Choroid plexus epithelial cell (primary cell): Measurements from ENCODE around the gene TYW1.
"Not testable (repeated sequence)": the region's sequence is repeated elsewhere in the genome, so short reads cannot be mapped to it uniquely, and the experiment has no call there.

Experiments used
- DNase-seq: peaks from one replicate; pipeline ENCODE4 v3.0.0-alpha.2; 2010; ENCODE audit warnings: low read depth
- H3K4me3 ChIP-seq: 2 replicates; pipeline ENCODE4 v1.5.1; 2011; ENCODE audit warnings: low read depth, mild to moderate bottlenecking, control low read depth, low read length, moderate library complexity
- CTCF ChIP-seq: conservative IDR thresholded peaks from 2 replicates; pipeline ENCODE4 v1.5.1; 2011; ENCODE audit warnings: low read depth, mild to moderate bottlenecking, control low read depth, inconsistent platforms, low read length, moderate library complexity

TYW1 gene

GRCh38 chr7:67206452-67206851 lies 209.8 kb downstream of the TYW1 start:
- no peak for DNase-seq
- no peak overlapping the region for H3K4me3 ChIP-seq
- no peak for TF ChIP-seq CTCF

- H3K4me3 ChIP-seq, DNase-seq: not testable (repeated sequence)
These were observed 212.0 kb downstream of the TYW1 start for GRCh38 chr7:67208656-67209055.

GRCh38 chr7:67209256-67209655 lies 212.6 kb downstream of the TYW1 start:
- no peak for DNase-seq
- no peak for TF ChIP-seq CTCF
- H3K4me3 ChIP-seq: no peak overlapping the region

GRCh38 chr7:67210567-67210966 lies 213.9 kb downstream of the TYW1 start:
- H3K4me3 ChIP-seq: no peak overlapping the region
- DNase-seq: no peak
- no peak for TF ChIP-seq CTCF

GRCh38 chr7:67211650-67212330 lies 215.2 kb downstream of the TYW1 start:
- H3K4me3 ChIP-seq, DNase-seq: not testable (repeated sequence)

- H3K4me3 ChIP-seq, DNase-seq: not testable (repeated sequence)
These were observed 216.4 kb downstream of the TYW1 start for GRCh38 chr7:67213038-67213437.

GRCh38 chr7:67223551-67223950 lies 226.9 kb downstream of the TYW1 start:
- DNase-seq: peak; percentile 93
- not testable (repeated sequence) for H3K4me3 ChIP-seq

GRCh38 chr7:67226340-67226907 lies 229.8 kb downstream of the TYW1 start:
- peak; percentile 86 for DNase-seq
- not testable (repeated sequence) for H3K4me3 ChIP-seq

- H3K4me3 ChIP-seq, DNase-seq: not testable (repeated sequence)
These were observed 230.3 kb downstream of the TYW1 start for GRCh38 chr7:67226967-67227366.

- not testable (repeated sequence) for H3K4me3 ChIP-seq, DNase-seq
These were observed 232.4 kb downstream of the TYW1 start for GRCh38 chr7:67229018-67229417.

GRCh38 chr7:67230029-67230428 lies 233.4 kb downstream of the TYW1 start:
- peak; percentile 4 for DNase-seq
- H3K4me3 ChIP-seq: not testable (repeated sequence)

GRCh38 chr7:67233506-67233905 lies 236.9 kb downstream of the TYW1 start:
- DNase-seq, H3K4me3 ChIP-seq: not testable (repeated sequence)

GRCh38 chr7:67236216-67236615 lies 239.6 kb downstream of the TYW1 start:
- not testable (repeated sequence) for H3K4me3 ChIP-seq, DNase-seq

- not testable (repeated sequence) for DNase-seq, H3K4me3 ChIP-seq
These were observed 246.2 kb downstream of the TYW1 start for GRCh38 chr7:67242871-67243270.

- H3K4me3 ChIP-seq, DNase-seq: not testable (repeated sequence)
These were observed 251.7 kb downstream of the TYW1 start for GRCh38 chr7:67248364-67248763.
